Measurements from ENCODE around the gene ZNF143.
"Not testable (repeated sequence)": the region's sequence is repeated elsewhere in the genome, so short reads cannot be mapped to it uniquely, and the experiment has no call there.

ZNF143 gene

GRCh38 chr11:9495803-9496514 lies 35.1 kb downstream of the ZNF143 start:
- in situ Hi-C loops (cut with MboI; ENCODE audit: low sequenced_read_pairs) = no loop called here

DNA sequence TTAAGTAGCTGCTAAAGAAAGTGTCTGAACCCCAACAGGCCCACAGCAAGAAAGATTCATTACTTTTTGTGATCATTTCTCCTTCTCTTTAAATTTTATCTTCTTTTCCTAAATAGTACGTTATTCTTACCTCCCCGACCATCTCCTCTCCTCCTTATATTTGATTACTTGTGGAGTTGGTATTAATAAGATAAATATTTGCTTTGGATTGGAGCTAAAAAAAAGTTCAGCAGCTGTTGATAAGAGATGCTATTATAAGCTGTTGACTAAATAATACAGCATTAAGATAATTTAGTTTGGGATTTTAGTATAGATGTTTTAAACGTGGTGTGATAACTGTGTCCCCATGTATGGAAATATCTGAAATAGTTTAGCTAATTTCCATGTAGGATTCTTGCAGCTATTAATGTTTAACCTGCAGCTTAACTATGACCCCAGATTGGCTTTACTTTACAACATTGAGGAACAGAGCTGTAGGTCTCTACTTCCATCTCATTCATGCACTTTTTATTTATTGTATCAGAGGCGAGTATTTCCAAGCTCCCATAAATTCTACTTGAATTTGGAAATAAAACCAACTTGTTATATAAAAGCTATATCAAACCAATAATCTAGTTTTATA lies 37.8 kb downstream of the ZNF143 start:
- in situ Hi-C loops (cut with MboI; ENCODE audit: low sequenced_read_pairs) = no loop called here

DNA sequence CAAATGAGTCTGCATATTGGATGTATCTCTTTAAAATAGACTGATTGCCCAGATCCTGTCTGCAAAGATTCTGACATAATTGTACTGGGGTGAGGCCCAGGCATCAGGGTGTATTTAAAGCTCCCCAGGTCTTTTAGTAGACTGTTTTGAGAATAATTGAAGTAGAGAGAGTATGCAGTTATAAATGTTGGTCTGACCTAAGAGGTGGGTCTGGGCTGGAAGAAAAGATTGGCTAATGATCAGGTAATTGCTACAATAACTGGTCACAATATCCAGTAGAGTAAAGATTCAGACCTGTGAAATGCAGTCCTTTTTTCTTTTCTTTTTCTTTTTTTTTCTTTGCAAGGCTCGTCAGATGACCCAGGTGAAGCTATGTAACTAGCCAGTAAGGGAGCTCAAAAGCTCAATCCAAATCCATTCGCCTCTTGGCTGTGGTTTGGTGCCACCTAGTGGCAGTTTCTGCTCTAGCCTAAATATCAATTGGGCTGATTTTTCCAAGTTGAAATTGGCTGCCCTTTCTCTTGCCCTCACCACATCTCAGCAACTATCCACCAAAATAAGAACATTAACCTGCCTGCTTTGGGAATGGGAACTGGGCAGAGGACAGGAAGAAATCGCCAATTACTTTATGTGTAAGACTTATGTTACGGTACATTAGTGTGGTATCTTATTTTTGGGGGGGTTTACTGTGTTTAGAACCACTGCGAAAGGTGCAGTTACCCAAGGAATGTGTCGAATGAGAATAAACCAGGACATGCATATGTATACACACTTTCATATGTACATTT lies 45.9 kb downstream of the ZNF143 start:
- in situ Hi-C loops (cut with MboI; ENCODE audit: low sequenced_read_pairs) = no loop called here

DNA sequence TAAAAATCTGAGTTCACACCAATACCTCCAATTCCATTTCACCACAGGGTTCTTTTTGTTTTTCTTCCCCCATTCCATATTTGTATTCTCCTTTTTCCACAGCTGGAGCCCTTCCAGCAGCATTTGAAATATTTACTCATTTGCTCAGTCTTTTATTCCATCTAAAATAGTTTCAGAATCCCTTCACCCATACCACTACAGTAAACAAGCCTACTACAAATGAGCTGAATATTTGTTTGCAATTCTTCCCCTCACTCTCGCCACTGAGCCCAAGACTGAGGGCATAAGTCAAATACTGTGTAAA lies 46.4 kb downstream of the ZNF143 start:
- in situ Hi-C loops (cut with MboI; ENCODE audit: low sequenced_read_pairs) = no loop called here

- in situ Hi-C loops (cut with MboI; ENCODE audit: low sequenced_read_pairs) = no loop called here
These were observed 48.2 kb downstream of the ZNF143 start for GRCh38 chr11:9509041-9509440.

DNA sequence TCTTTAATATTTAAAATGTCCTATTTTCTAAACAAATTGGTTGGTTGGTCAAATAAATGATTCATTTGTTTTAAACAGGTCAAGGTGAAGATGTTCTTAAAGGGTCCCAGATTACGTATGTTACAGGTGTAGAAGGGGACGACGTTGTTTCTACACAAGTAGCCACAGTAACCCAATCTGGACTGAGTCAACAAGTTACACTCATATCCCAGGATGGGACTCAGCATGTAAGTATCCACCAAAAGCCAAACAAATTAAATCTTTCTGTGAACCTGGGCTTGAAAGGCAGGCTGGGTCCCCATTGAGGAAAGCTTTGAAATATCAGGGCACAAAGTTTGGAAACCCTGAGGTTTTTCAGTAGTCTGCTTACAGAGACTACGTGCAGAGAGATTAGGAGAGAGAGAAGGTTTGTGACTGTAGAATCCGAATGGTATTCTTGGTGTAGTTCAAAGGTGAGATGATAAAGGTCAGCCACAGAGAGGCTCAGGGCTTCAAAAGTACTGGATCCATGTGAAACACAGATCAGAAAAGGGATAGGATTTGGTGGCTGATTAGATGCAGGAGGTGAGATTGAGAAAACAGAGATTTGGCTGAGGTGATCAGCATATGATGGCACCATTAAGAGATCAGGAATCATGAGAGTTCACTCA lies 51.7 kb downstream of the ZNF143 start:
- in situ Hi-C loops (cut with MboI; ENCODE audit: low sequenced_read_pairs) = no loop called here

- in situ Hi-C loops (cut with MboI; ENCODE audit: low sequenced_read_pairs) = not testable (repeated sequence)
These were observed 53.8 kb downstream of the ZNF143 start for GRCh38 chr11:9514576-9514975.

- in situ Hi-C loops (cut with MboI; ENCODE audit: low sequenced_read_pairs) = no loop called here
These were observed 55.3 kb downstream of the ZNF143 start for GRCh38 chr11:9516113-9516512.

- in situ Hi-C loops (cut with MboI; ENCODE audit: low sequenced_read_pairs) = no loop called here
These were observed 58.1 kb downstream of the ZNF143 start for GRCh38 chr11:9518835-9519410.

DNA sequence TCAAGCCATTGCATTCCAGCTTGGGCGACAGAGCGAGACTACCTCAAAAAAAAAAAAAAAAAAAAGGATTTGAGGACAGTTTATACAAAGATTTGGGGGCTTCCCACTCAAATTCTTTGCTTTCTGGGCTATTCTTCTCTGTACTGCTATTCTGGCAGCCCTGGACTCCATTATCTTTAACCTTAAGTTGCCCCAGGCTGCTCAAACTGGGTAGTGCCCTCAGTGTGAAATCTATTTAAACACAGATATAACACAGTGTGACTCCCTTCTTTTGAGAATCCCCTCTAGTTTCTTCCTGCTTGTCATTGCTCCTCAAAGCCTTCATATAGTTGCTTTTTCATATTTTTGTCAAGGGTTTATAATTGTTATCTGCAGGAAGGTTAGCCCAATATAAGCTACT lies 63.2 kb downstream of the ZNF143 start:
- in situ Hi-C loops (cut with MboI; ENCODE audit: low sequenced_read_pairs) = no loop called here

DNA sequence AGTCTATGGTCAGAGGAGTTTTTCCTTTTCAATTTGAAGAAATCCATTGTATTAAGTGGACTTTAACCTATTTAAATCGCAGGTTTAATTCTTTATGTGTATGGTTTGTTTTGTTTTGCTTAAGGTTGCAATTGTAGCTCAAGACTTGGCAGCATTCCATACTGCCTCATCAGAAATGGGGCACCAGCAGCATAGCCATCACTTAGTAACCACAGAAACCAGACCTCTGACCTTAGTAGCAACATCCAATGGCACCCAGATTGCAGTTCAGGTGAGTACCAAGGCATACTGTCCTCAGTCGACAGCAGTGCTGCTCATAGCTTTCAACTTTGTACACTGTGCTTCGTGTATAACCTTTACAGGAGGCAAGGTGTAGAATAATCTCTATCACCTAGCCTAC lies 64.3 kb downstream of the ZNF143 start:
- in situ Hi-C loops (cut with MboI; ENCODE audit: low sequenced_read_pairs) = no loop called here

DNA sequence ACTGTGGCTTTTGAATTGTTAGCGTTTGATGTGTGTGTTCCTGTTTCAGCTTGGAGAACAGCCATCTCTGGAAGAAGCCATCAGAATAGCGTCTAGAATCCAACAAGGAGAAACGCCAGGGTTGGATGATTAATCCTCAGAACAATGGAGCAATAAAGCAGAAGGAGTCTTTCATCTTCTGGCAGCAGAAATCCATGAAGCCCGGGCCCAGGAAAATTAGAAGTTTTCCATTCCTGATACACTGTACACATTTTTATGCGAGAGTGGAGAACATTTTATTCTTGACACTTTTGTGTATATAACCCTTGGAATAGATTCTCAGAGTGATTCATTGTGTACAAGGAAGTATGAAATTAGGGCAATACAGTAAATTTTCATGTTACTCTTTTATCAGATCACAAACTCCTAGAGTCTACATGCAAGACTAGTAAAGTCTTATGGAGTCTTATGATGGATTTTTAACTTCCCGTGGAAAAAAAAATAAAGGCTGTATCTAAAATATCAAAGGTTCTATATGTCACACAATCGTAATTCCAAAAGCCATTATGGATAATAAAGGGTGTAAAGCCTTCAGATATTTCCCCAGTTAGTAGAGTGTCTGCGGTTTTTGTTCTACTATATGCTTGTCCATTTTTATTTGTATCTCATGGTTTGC lies 66.8 kb downstream of the ZNF143 start:
- in situ Hi-C loops (cut with MboI; ENCODE audit: low sequenced_read_pairs) = no loop called here

DNA sequence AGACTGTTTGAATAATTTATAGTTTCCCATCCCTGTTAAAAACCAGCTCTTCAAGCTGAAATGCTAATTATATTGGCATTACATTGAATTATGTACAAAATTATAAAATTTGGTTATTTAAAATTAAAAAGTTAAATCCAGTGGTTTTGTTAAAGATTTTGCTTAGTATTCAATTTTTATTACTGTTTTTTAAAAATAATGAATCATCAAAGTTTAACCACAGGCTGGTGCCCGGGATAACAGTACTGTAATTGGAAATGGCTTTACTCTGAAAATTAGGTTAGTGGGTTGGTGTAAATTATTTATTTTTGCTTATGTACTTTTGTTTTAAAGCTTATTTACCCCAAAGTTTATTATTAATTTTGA lies 67.3 kb downstream of the ZNF143 start:
- in situ Hi-C loops (cut with MboI; ENCODE audit: low sequenced_read_pairs) = no loop called here

- in situ Hi-C loops (cut with MboI; ENCODE audit: low sequenced_read_pairs) = no loop called here
These were observed 67.9 kb downstream of the ZNF143 start for GRCh38 chr11:9528573-9529333.

GRCh38 chr11:9529334-9529650 lies 68.5 kb downstream of the ZNF143 start:
- in situ Hi-C loops (cut with MboI; ENCODE audit: low sequenced_read_pairs) = no loop called here

DNA sequence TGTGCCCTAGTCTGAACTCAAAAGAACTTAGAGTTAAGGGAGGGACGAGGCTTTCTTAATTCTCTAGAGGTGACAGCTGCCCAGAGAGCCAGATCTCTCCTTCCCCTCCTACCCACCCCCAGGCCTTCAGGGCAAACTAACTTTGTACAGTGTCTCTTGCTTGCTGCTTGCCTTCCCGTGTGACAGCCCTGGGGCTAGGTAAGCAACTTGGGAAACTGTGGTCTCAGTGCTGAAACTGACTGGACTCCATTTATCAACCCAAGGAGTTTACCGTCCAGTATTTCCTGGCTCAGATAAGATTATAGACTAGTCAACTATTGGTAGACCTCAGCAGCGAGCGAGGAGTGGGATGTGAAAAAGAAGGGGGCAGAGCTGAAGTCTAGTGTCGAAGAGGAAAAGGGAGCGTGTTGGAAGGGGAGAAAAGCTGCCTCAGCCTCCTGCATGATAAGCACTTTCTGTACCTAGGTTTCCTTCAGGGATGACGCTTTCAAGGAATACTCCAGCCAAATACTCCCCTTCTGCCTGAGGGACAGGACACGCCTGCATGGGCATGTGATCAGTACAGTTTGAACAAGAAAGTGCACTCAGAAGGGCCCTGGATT lies 69.3 kb downstream of the ZNF143 start:
- in situ Hi-C loops (cut with MboI; ENCODE audit: low sequenced_read_pairs) = no loop called here

GRCh38 chr11:9530901-9531625 lies 70.3 kb downstream of the ZNF143 start:
- in situ Hi-C loops (cut with MboI; ENCODE audit: low sequenced_read_pairs) = no loop called here

- in situ Hi-C loops (cut with MboI; ENCODE audit: low sequenced_read_pairs) = no loop called here
These were observed 72.2 kb downstream of the ZNF143 start for GRCh38 chr11:9533058-9533457.

GRCh38 chr11:9533736-9534473 lies 73.1 kb downstream of the ZNF143 start:
- in situ Hi-C loops (cut with MboI; ENCODE audit: low sequenced_read_pairs) = no loop called here

Data from HL-60/S4 (cell line).